Stomach (tissue), 9 donors: ENCODE data around the gene OR11H6. TPM values are rescaled to one million over a fixed set of nuclear protein-coding genes. Genes with fewer than 3 reads are reported as not detected.
"Not testable (repeated sequence)": the region's sequence is repeated elsewhere in the genome, so short reads cannot be mapped to it uniquely, and the experiment has no call there.

Experiments
- DNase-seq, 2 donors: peaks; one replicate each; pipeline versions ENCODE4 v3.0.0 to v3.0.0-alpha.2; 2013 to 2019
- H3K27ac ChIP-seq, 5 donors: fragments of 200-600 bp in 4 of 5; sonication (generic) in 4 of 5; one replicate each; pipeline ENCODE4 v1.5.1; 2013 to 2019; ENCODE audit warnings: mild to moderate bottlenecking in 1 of 5, moderate library complexity in 1 of 5
- H3K27me3 ChIP-seq, 3 donors: fragments of 200-600 bp; sonication (generic); one replicate each; pipeline ENCODE4 v1.5.1; 2017 to 2019; ENCODE audit warnings: mixed run types in 1 of 3
- H3K36me3 ChIP-seq, 4 donors: fragments of 200-600 bp; sonication (generic); 1 replicate in 3 of 4; 2 replicates in 1 of 4; pipeline ENCODE4 v1.5.1; 2016 to 2019
- H3K4me1 ChIP-seq, 4 donors: fragments of 200-600 bp; sonication (generic); one replicate each; pipeline ENCODE4 v1.5.1; 2016 to 2019
- H3K4me3 ChIP-seq, 4 donors: fragments of 200-600 bp; sonication (generic) in 3 of 4; one replicate each; pipeline ENCODE4 v1.5.1; 2016 to 2019; ENCODE audit warnings: mild to moderate bottlenecking in 1 of 4
- H3K9me3 ChIP-seq, 4 donors: fragments of 200-600 bp; sonication (generic); one replicate each; pipeline ENCODE4 v1.5.1; 2016 to 2019
- EP300 ChIP-seq: sonication (generic); formaldehyde crosslinking; IDR thresholded peaks from one replicate; pipeline ENCODE4 v1.6.1; 2017; ENCODE audit warnings: antibody characterized with exemption
- POLR2A ChIP-seq, 4 donors: fragments of 450-650 bp; IDR thresholded peaks; one replicate each; pipeline ENCODE4 v1.6.1; 2016; ENCODE audit warnings: antibody characterized with exemption in 4 of 4, control low read depth in 2 of 4, mild to moderate bottlenecking in 1 of 4, moderate library complexity in 1 of 4
- POLR2AphosphoS5 ChIP-seq, 3 donors: sonication (generic); formaldehyde crosslinking; IDR thresholded peaks; one replicate each; pipeline ENCODE4 v1.6.1; 2016; ENCODE audit warnings: antibody characterized with exemption in 3 of 3
- WGBS, 5 donors: extraction: QIAGEN DNeasy Blood & Tissue Kit in 3 of 5; methylation state at CpG; one replicate each; pipeline versions ENCODE4 v1.1.5 to v1.1.7; 2013 to 2018; 5-methylcytosine and 5-hydroxymethylcytosine counted together
- intact Hi-C: fragments of 100-400 bp; cut with DNase I; formaldehyde crosslinking; loops from one replicate; pipeline ENCODE4 v1.15.1; 2023; ENCODE audit warnings: low total_unique reads
- polyA plus RNA-seq, 3 donors: library from polyadenylated mRNA; stranded (reverse); fragments of 200-250 nt; gene quantifications; one replicate each; pipeline ENCODE4 v1.2.3, GENCODE V29; 2013
- total RNA-seq, 5 donors: library from RNA; depleted of rRNA; stranded (reverse); fragments of >200 nt; gene quantifications; one replicate each; pipeline versions ENCODE4 v1.1.0 to v1.2.3, GENCODE V29; 2014 to 2016
- TF ChIP-seq, protein P1 (sequence below), 7 experiments: fragments of 450-650 bp in 4 of 7; fragments of 200-600 bp in 3 of 7; sonication (generic) in 3 of 7; IDR thresholded peaks; one replicate each; pipeline ENCODE4 v1.5.1; 2016 to 2019; ENCODE audit warnings: antibody characterized with exemption in 7 of 7, control low read depth in 2 of 7, mild to moderate bottlenecking in 1 of 7
- donor health status: healthy with polysubstance abuse.
- donor health status: Bipolar disorder and iron deficiency.
- donor health status: healthy.

Gene OR11H6
- total and polyA plus RNA-seq, 8 donors, result not detected

- no peaks in the 10 kb centered on the region for H3K4me1 ChIP-seq
- no peaks in the 10 kb centered on the region for H3K9me3 ChIP-seq
- intact Hi-C loops, result no loop called here
- H3K27ac ChIP-seq, result no peak overlapping the region
- no peak overlapping the region for H3K4me3 ChIP-seq
- 66 to 82% (median 73%) methylated on average over 3 of the region's 3 CpGs for WGBS, 5 donors
- no peaks in the 10 kb centered on the region for H3K36me3 ChIP-seq
- TF ChIP-seq POLR2A (IDR thresholded peaks at IDR 0.05) (no peak), EP300 (no peak), POLR2AphosphoS5 (IDR thresholded peaks at IDR 0.05) (no peak)
- TF ChIP-seq, protein P1, sequence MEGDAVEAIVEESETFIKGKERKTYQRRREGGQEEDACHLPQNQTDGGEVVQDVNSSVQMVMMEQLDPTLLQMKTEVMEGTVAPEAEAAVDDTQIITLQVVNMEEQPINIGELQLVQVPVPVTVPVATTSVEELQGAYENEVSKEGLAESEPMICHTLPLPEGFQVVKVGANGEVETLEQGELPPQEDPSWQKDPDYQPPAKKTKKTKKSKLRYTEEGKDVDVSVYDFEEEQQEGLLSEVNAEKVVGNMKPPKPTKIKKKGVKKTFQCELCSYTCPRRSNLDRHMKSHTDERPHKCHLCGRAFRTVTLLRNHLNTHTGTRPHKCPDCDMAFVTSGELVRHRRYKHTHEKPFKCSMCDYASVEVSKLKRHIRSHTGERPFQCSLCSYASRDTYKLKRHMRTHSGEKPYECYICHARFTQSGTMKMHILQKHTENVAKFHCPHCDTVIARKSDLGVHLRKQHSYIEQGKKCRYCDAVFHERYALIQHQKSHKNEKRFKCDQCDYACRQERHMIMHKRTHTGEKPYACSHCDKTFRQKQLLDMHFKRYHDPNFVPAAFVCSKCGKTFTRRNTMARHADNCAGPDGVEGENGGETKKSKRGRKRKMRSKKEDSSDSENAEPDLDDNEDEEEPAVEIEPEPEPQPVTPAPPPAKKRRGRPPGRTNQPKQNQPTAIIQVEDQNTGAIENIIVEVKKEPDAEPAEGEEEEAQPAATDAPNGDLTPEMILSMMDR (IDR thresholded peaks at IDR 0.05), result no peak
- peaks cover 0 to 5% (median 0%) of the 10 kb centered on the region in 3 donors for H3K27me3 ChIP-seq
- no peak for DNase-seq
Measured at GRCh38 chr14:20191396-20191795, 32.1 kb upstream of the OR11H6 start.

DNA sequence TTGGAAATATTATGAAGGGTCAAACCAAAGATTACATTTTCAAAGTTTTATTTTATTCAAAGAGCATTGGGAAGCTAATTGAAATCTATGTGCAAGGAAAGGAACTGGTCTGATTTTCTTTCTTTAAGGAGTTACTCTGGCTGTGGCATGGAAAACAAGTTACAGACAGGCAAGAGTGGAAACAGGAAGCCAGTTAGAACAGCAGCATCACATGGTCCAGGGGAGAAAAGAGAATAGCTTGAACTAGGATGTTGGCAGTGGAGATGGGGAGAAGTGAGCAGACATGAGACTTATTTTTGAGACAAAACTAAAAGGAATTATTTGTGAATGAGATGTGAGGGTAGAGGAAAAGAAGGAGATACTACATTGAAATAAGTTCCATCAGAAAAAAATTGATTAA is 29.4 kb upstream of the OR11H6 start:
- H3K9me3 ChIP-seq, result no peaks in the 10 kb centered on the region
- H3K36me3 ChIP-seq, result no peaks in the 10 kb centered on the region
- H3K27ac ChIP-seq, result no peak overlapping the region
- DNase-seq, result no peak
- no peaks in the 10 kb centered on the region for H3K4me1 ChIP-seq
- intact Hi-C loops, result no loop called here
- H3K27me3 ChIP-seq, result no peaks in the 10 kb centered on the region
- TF ChIP-seq POLR2AphosphoS5 (IDR thresholded peaks at IDR 0.05), result no peak
- no peak for TF ChIP-seq EP300
- TF ChIP-seq, protein P1 (IDR thresholded peaks at IDR 0.05), result no peak
- TF ChIP-seq POLR2A (IDR thresholded peaks at IDR 0.05), result no peak
- no peak overlapping the region for H3K4me3 ChIP-seq

GRCh38 chr14:20195170-20195569 is 28.3 kb upstream of the OR11H6 start:
- not testable (repeated sequence) for H3K27ac ChIP-seq, H3K36me3 ChIP-seq

DNA sequence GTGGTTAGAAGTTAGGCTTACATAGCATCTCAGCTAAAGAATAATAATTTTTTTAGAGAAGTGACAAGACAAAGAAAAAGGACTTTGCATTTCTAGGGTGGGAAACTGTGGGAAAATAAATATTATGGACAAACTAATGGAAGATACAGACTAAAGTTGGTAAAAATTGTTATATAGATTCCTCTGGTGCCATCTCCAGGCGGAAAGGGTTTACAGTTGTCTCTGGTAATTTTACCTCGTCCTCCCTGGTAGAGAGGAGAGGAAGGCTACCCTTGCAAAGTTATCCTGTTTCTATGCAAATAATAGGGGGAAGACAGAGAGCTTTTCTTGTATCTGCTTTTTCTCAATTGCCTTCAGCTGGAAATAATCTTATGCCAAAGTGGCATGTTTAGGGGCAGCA is 27.6 kb upstream of the OR11H6 start:
- intact Hi-C loops, result no loop called here
- DNase-seq, result no peak
- WGBS, 5 donors, result 22 to 61% (median 26%) methylated on average over 2 of the region's 2 CpGs

More at GRCh38 chr14:20195170-20195569, 28.3 kb upstream of the OR11H6 start:
- 60 to 67% (median 63%) methylated on average over 6 of the region's 6 CpGs for WGBS, 5 donors
- H3K4me3 ChIP-seq, H3K9me3 ChIP-seq, H3K4me1 ChIP-seq, H3K27me3 ChIP-seq, DNase-seq, intact Hi-C loops: not testable (repeated sequence)

DNA sequence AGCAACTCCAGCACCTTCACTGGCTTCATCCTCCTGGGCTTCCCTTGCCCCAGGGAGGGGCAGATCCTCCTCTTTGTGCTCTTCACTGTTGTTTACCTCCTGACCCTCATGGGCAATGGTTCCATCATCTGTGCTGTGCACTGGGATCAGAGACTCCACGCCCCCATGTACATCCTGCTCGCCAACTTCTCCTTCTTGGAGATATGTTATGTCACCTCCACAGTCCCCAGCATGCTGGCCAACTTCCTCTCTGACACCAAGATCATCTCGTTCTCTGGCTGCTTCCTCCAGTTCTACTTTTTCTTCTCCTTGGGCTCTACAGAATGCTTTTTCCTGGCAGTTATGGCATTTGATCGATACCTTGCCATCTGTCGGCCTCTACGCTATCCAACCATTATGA is 26.1 kb upstream of the OR11H6 start:
- no peak for TF ChIP-seq EP300
- TF ChIP-seq POLR2A (IDR thresholded peaks at IDR 0.05), result no peak
- TF ChIP-seq POLR2AphosphoS5 (IDR thresholded peaks at IDR 0.05), result no peak
- TF ChIP-seq, protein P1 (IDR thresholded peaks at IDR 0.05), result no peak
- no peaks in the 10 kb centered on the region for H3K9me3 ChIP-seq
- no peaks in the 10 kb centered on the region for H3K4me1 ChIP-seq
- H3K27ac ChIP-seq, result no peak overlapping the region
- H3K4me3 ChIP-seq, result no peak overlapping the region
- H3K36me3 ChIP-seq, result no peaks in the 10 kb centered on the region
- intact Hi-C loops, result no loop called here
- H3K27me3 ChIP-seq, result no peaks in the 10 kb centered on the region
- WGBS, 5 donors, result 71 to 88% (median 79%) methylated on average over 5 to 6 of the region's 6 CpGs
- DNase-seq, result no peak

More for the DNA sequence above, 27.6 kb upstream of the OR11H6 start:
- H3K36me3 ChIP-seq, result no peaks in the 10 kb centered on the region
- no peak overlapping the region for H3K4me3 ChIP-seq
- no peaks in the 10 kb centered on the region for H3K9me3 ChIP-seq
- no peak overlapping the region for H3K27ac ChIP-seq
- no peaks in the 10 kb centered on the region for H3K4me1 ChIP-seq
- H3K27me3 ChIP-seq, result no peaks in the 10 kb centered on the region
- TF ChIP-seq POLR2AphosphoS5 (IDR thresholded peaks at IDR 0.05) (no peak), POLR2A (IDR thresholded peaks at IDR 0.05) (no peak), EP300 (no peak)
- TF ChIP-seq, protein P1 (IDR thresholded peaks at IDR 0.05), result no peak
